Stimulated activated CD4-positive, alpha-beta T cell treated with anti-CD3 and anti-CD28 coated beads, Interleukin-12 subunit alpha, Interleukin-12 subunit beta, amount 100 ng/mL, for 48 hours (primary cell): ENCODE measurements around the gene PDE2A.

ENCODE experiments used
- DNase-seq, 3 donors: peaks; one replicate each; pipeline ENCODE4 v3.0.0-alpha.2; 2020; ENCODE audit warnings: low read depth in 2 of 3, low spot score in 1 of 3

The PDE2A gene

DNA sequence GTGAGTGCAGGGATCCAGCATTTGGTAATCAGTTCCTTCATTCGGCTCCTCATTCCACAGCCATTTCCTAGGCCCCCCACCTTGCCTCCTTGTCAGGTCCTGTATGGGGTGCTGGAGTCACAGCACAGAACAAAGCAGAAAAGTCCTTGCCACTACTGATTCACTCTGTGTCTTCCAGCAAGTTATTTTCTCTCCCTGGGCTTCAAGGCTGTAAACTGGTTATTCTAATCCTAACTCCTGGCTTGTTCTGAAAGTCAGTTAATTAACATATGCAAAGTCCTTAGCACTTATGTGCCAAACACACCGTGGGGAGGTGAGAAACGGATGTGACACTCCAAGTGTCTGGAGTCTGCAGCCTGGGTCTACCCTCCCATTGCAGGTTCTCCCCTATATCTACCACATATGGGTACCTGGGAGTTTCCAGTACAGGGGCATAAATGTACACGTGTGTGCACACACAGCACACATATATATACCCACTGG lies 30.6 kb upstream of the PDE2A start:
- no peak for DNase-seq

DNA sequence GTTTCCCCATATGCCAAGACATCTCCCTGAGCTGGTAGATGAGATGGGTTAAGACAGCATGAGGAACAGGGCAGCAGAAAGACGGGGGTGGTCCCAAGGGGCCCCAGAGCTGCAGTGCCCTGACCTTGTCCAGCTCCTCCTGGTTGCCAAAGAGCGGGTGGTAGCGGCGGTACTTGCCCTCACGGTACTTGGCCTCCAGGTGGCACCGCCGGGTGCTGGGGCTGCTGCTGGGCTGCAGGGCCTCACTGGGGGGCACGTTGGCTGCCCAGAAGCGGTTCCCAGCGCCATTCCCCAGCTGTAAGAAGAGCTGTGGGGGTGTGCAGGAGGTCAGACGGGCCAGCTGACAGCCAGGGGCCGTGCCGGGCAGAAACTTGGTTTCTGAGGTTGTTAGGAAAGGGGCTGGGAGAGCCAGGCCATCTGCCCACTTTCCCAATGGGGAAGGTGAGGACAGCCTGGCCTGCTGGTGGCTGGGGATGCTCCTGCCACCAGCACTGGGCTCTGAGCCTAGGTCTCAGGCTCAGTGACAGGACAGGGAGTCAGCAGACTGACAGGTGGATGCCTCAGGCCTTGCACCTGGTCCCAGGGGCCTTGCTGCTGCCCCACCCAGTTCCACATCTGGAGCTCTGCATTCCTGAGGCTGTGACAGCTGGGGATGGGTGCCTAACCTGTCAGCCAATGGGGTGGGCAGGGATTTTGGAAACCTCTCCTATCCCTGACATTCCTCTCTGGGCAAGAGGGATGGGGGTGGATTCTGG lies 30.0 kb upstream of the PDE2A start:
- no peak for DNase-seq

DNA sequence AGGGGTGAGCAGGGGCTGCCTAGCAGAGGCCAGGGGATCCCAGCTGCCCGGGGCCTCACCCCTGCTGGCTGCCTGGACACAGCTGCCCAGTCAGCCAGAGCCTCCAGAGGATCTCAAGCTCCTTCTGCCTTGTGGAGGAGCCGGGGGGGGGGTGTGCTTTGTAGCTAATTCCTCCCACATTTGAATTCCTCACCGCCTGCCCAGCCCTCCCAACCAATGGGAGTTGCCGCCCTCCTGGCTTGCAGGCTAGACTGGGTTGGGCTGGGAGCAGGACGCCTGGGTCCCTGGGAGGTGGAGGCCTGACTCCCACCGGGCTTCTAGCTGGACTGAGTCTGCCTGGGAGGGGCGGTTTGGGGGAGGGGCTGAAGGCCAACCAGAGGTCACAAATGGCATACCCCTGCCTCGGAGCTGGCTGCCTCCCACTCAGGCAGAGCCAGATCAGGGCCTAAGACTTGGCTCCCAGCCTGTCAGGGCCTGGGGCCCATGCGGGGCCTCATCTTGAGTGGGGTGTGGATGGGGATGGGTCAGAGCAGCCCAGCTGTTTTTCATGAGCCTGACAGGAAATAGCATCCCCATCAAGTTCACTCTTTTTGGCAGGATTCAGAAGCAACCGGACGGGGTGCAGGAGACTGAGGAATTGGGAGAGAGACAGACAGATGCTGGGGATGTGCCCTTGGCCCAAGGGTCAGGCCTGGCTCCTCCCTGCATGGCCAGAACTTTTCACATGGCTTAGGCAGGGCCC lies 29.2 kb upstream of the PDE2A start:
- DNase-seq = no peak

GRCh38 chr11:72702577-72703241 lies 28.5 kb upstream of the PDE2A start:
- DNase-seq = no peak

DNA sequence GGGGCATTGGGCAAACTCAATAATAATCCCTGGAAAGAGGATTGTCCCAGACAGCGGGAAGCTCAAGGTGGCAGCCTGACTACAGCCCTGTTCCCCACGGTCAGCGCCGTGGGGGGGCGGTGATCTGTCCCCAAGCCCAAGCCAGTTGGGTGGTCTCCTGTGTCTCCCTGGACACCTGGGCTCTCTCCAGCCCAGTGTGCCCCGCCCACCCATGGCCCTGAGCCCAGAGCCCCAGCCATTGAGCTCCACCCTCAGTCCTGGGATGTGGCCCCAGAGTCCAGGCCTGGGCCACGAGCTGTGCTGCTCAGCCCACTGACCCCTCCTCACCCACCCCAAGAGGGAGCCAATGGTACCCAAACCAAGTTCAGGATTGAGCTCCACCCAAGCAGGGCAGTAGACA lies 27.9 kb upstream of the PDE2A start:
- no peak for DNase-seq

DNA sequence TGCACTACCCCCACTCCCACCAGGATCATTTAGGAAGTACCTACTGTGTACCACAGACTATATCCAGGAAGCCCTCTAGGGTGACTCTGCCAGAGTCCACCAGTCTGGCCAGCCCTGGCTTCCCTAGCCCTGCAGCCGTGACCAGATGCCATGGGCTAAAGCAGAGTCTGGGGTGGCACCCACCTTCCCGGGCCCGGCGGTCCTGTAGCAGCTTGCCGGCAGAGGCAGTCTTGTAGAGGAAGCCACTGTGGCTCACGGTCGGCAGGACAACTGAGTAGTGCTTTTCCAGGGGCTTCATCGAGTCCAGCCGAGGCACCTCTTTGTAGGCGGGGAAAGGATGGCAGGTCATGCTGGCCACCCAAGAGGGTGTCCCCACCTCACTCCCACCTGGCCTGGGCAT lies 27.2 kb upstream of the PDE2A start:
- no peak for DNase-seq

DNA sequence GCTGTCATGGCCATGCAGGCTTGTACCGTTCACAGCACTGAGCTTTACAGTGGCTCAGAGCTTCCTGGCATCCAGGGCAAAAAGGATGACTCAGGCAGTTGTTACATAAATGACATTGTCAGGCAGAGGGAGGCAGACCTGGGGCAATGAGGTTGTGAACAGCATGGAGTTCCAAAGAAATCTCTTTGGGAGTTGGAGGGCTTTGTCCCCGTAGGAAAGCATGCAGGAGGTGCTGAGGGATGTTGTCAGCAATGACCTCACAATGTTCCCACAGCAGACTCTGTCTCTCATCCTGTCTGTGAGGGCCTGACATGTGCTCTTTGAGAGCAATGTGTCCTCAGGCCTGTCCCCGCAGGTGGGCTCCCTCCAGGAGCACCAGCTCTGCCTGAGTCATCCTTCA lies 25.9 kb upstream of the PDE2A start:
- no peak for DNase-seq

GRCh38 chr11:72697814-72698213 lies 23.6 kb upstream of the PDE2A start:
- DNase-seq = no peak

DNA sequence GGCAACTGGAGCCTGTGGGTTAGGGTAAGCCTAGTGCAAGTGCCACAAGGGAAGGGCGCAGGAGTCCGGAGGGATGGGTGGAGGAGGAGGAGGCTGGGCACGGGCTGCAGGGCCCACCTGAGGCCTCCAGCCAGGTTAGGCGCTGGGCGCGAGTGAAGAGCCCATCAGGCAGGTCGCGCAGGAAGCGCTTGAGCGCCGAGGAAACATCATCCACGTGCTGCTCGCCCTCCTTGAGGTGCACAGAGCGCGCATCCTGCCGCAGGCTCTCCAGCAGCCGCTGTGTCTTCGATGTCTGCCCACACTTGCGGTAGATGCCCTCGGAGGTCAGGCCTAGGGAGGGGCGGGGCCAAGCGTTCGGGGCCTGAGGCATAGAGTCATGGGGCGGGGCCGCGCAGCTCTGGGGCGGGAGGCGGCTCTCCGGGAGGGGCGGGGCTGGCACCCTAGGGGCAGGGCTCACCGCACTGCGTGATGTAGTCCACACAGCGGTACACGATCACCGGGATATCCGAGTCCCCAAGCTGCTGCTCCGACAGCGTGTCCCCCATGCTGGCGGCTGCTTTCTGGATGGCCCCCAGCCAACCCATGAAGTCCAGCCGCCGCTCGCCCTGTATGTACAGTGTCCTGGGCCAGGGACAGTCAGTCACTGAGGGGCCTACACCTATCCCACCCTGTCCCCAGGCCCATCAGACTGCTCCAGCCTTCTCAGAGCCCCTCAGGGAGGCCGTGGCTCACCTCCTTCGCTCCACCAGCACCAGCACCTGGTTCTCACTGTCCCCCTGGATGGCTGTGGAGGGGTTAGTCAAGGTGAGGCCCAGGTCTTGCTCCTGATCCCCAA lies 22.9 kb upstream of the PDE2A start:
- DNase-seq = no peak

DNA sequence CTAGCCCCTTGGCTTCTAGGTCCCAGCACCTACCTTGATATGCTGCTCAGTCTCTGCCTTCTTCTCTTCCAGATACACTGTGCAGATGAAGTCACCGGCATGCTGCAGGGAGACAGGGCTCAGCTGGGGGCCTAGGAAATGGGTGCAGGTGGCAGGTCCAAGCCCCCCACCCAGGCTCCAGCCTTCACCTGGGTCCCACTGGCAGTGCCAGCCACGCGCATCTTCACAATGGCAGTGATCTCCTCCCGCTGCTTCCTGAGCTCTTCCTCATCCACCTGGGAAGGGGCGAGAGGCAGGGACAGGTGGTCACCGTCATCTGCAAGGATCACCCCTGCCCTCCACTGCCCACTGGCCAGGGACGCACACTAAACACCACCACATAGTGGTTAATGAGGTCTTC lies 21.1 kb upstream of the PDE2A start:
- no peak for DNase-seq

DNA sequence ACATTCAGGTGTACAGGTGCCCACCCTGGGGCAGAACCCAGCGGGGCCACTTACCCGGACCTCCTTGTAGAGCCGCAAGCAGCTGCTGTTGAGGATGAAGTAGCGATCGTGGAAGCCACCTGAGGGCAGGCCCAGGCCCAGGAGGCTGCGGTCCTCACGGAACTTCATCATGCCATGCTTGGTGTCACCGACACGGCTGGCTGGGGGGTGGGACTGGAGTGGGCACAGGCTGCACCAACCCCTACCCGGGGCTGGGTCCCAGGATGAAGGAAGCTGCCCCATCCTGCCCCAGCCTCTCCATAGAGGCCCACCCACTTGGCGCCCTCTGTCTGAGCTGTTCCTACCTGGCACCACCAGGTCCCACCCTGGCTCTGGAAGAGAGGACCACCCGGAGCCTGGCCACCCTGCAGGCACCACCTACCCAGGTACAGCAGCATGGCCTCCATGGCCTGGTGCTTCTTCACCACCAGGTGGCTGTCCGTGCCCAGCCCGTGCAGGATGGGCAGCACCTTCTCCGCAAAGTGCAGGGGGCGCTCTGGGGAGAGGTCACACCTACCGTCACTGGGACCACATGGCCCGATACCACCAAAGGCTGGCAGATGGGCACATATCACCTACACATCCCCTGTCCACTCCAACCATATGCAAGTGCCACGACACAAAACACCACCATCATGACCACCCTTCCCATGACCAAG lies 19.2 kb upstream of the PDE2A start:
- no peak for DNase-seq

DNA sequence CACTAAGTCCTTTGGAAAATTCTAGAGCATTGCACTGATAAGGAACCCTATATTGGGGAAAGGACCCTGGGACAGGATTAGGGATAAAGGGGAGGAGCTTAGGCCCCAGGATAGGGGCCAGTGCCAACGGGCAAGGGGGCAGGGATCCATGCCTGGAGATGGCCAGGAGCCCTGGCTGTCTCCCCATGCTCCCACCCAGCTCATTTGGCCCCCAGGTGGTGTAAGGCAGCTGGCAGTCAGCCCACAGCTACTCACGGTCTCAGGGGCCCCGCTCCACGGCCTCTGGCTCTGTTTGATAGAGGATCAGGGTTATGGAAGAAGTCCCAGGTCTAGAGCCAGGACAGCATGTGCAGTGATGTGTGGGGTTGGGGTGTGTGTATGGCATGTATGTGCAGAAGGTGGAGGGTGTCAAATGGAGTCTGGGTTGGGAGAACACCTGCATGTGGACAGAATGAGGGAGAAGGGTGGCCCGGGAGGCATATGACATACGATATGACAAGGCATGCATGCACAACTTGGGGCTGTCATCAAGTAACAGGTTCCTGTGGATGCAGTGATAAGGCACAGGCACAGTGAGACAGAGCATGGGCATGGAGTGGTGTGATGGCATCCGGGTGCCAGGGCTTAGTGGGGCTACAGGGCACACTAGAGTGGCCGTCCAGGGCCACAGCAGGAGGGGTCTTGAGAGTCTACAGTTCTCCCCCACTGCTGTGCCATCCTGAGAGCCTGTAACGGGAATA lies 18.4 kb upstream of the PDE2A start:
- DNase-seq = no peak

DNA sequence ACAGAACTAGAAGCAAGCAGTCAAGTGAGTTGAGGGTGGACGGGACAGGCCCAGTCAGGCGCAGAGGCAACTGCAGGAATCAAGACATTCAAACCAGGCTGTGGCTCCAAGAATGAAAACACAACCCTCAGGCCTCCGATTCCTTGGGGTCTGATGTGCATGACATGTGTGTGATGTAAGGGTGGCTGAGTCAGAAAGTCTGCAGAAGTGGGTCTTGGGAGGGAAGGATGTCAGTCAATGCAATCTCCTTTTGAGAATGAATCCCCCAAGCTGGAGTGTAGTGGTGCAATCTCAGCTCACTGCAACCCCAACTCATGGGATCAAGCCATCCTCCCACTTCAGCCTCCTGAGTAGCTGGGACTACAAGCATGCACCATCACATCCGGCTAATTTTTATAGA lies 15.9 kb upstream of the PDE2A start:
- no peak for DNase-seq

DNA sequence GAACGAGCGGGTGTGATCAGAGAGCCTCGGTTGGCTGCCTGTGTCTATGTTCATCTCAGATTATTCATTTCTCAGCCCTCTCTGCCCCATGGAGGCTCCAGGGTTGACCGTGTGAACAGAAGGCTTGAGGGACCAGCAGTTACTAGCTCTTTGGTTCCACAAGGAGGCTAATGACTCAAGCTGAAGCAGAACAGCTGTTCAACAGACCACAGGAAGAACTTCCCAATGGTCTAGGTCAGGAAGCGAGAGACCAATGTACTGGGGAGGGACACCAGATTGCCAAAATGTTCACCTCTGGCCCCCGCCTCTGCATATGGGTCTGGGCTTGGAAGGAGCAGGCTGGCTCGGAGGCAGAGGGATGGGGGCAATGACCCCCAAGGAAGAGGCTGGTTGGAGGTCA lies 14.7 kb upstream of the PDE2A start:
- DNase-seq = no peak

DNA sequence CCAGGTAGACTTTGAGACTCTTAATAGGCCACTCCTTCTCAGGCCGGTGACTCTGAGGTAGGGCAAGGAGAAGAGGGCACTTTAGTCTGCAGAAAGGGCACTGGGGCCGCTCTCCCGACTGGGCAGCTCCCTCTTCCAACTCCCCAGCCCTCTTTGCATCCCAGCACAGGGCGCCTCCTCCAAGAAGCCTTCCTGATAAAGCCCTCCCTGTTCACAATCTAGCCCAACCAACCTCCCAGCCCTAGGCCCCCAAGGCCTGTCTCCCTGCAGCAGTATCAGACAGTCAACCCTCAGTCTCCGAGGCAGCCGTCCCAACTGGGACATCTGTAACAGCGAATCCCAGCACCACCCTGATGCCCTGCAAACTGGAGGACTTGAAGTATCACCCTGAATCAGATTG lies 14.3 kb upstream of the PDE2A start:
- no peak for DNase-seq

DNA sequence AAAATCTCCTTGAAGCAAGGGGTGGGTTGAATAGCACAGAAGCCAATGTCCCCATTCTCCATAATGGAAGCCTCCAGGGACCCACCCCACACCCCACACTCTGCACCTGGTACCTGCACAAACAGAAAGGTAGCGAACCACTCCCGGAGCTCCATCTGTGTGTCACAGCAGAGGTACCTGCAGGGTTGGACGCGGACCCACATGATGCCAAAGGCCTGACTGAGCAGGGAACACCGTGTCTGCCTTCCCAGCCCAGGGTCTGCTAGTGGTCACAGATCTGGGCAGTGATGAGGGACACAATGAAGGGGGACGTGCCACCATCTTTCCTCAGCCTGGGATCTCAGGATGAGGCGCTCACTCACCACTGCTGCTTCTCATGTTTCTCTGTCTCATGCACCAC lies 13.1 kb upstream of the PDE2A start:
- no peak for DNase-seq

GRCh38 chr11:72686639-72687220 lies 12.5 kb upstream of the PDE2A start:
- DNase-seq = no peak

DNA sequence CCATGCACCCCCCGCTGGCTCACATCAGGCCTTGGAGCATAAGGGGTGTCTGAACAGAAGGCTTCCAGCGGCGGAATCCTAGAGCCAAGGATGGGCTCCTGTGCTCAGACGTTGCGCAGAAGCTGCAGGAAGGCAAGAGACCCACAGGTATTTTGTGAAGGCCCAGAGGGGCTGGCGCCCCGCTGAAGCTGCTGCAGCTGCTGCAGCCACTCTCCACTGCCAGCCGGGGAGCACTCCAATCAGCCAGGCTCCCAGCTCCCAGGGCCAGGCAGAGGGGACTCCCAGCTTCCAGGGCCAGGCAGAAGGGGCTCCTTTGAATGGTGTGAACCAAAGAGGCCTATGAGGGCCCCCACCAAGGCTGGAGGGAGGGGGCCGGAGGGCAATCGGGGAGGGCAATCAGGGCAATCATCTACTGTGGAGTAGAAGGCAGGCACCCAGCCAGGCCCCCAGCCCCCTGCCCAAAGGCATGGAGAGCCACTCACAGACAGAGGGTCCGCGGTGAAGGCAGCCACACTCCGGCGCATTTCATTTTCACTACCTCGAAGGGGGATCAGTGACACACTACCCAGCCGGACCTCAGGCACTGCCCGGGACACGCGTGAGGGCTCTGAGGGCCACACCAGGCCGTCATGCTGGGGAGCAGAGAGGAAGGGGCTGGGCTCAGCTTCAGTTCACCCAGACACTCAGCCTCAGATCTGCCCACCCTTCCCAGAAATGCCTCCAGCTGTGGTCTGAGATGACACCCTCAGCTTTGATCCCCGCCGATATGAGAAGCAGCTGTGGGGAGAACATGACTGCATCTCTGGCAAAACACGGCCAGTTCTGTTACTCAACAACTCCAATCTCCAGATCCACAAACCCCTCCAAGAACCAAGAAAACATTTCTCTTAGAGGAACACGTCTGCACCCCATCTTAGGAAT lies 11.6 kb upstream of the PDE2A start:
- DNase-seq = peak; percentile 39 to 64 (median 51)
